Lung (tissue), 12 donors: ENCODE data around the gene PLEKHM1. TPM values are rescaled to one million over a fixed set of nuclear protein-coding genes. Genes with fewer than 3 reads are reported as not detected.

ENCODE experiments used
- ATAC-seq: fragments of 200-7000 bp; cut with Tn5 transposase; one replicate; pipeline ENCODE4 v1.9.1; 2020; ENCODE audit warnings: moderate number of reproducible peaks; ENCODE audit not compliant: insufficient read depth, low FRiP score
- DNase-seq, 3 donors: peaks; one replicate each; pipeline ENCODE4 v3.0.0-alpha.2; 2013 to 2017
- H3K27ac ChIP-seq, 2 donors: one replicate each; pipeline ENCODE4 v1.5.1; 2013; ENCODE audit warnings: mild to moderate bottlenecking in 2 of 2, moderate library complexity in 2 of 2, control low read depth in 1 of 2, inconsistent platforms in 1 of 2, low read depth in 1 of 2, low read length in 1 of 2
- H3K27me3 ChIP-seq, 3 donors: one replicate each; pipeline ENCODE4 v1.5.1; 2013; ENCODE audit warnings: low read length in 2 of 3; ENCODE audit not compliant: control insufficient read depth in 3 of 3, insufficient read depth in 3 of 3
- H3K36me3 ChIP-seq, 4 donors: one replicate each; pipeline ENCODE4 v1.5.1; 2013; ENCODE audit warnings: low read length in 4 of 4, mild to moderate bottlenecking in 1 of 4, moderate library complexity in 1 of 4; ENCODE audit not compliant: control insufficient read depth in 4 of 4, insufficient read depth in 4 of 4
- H3K4me1 ChIP-seq, 5 donors: one replicate each; pipeline ENCODE4 v1.5.1; 2013; ENCODE audit warnings: low read length in 5 of 5, mild to moderate bottlenecking in 2 of 5, moderate library complexity in 1 of 5; ENCODE audit not compliant: control insufficient read depth in 5 of 5, insufficient read depth in 5 of 5
- H3K4me3 ChIP-seq: one replicate; pipeline ENCODE4 v1.5.1; 2013; ENCODE audit warnings: mild to moderate bottlenecking, control low read depth, moderate library complexity
- H3K9ac ChIP-seq, 2 donors: one replicate each; pipeline ENCODE4 v1.5.1; 2013; ENCODE audit warnings: low read length in 2 of 2, control low read depth in 1 of 2; ENCODE audit not compliant: insufficient read depth in 1 of 2
- H3K9me3 ChIP-seq, 4 donors: one replicate each; pipeline ENCODE4 v1.5.1; 2013; ENCODE audit warnings: low read length in 3 of 4, mild to moderate bottlenecking in 1 of 4, moderate library complexity in 1 of 4; ENCODE audit not compliant: control insufficient read depth in 4 of 4, insufficient read depth in 3 of 4
- WGBS, 2 donors: extraction: QIAGEN DNeasy Blood & Tissue Kit; methylation state at CpG; one replicate each; pipeline ENCODE4 v1.1.7; 2013; 5-methylcytosine and 5-hydroxymethylcytosine counted together
- polyA plus RNA-seq, 2 donors: library from polyadenylated mRNA; stranded (reverse); fragments of 200-250 nt; gene quantifications; one replicate each; pipeline ENCODE4 v1.2.1, GENCODE V29; 2013
- total RNA-seq, 2 donors: library from RNA; depleted of rRNA in 1 of 2; stranded (reverse); fragments of >200 nt in 1 of 2; gene quantifications; one replicate each; pipeline ENCODE4 v1.2.1, GENCODE V29; 2014 to 2021
- TF ChIP-seq, protein P1 (sequence below): IDR thresholded peaks from 2 replicates; pipeline ENCODE4 v1.5.1; 2012; ENCODE audit warnings: mild to moderate bottlenecking; ENCODE audit errors: control extremely low read depth, extremely low read depth
- donor health status: control.
- donor health status: control.
- donor health status: Bipolar disorder and iron deficiency.
- donor health status: healthy.
- donor health status: DM: yes; HTN: yes; CAD: no.

PLEKHM1 gene
- total and polyA plus RNA-seq, 4 donors = 21.0 to 82.2 (median 24.4) TPM

DNA sequence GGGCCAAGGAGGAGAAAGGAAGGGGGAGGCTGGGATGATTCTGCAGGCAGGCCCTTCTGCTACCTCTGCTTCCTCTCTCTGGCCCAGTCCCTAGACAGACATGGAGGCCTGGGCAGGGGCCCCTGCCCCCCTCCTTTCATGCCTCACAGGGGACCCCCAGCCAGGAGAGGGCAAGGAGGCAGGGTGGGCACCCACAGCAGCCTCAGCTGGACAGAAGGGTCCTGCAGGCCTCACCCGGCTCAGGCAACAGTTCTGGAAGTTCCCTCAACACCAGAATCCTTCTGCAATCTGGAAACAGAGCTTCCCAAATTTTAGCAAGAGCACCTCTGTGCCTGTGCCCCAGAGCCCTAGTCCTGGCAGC lies 66.6 kb downstream of the PLEKHM1 start:
- TF ChIP-seq, protein P1, sequence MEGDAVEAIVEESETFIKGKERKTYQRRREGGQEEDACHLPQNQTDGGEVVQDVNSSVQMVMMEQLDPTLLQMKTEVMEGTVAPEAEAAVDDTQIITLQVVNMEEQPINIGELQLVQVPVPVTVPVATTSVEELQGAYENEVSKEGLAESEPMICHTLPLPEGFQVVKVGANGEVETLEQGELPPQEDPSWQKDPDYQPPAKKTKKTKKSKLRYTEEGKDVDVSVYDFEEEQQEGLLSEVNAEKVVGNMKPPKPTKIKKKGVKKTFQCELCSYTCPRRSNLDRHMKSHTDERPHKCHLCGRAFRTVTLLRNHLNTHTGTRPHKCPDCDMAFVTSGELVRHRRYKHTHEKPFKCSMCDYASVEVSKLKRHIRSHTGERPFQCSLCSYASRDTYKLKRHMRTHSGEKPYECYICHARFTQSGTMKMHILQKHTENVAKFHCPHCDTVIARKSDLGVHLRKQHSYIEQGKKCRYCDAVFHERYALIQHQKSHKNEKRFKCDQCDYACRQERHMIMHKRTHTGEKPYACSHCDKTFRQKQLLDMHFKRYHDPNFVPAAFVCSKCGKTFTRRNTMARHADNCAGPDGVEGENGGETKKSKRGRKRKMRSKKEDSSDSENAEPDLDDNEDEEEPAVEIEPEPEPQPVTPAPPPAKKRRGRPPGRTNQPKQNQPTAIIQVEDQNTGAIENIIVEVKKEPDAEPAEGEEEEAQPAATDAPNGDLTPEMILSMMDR = no peak
- H3K36me3 ChIP-seq = peaks cover 0 to 2% (median 0%) of the 10 kb centered on the region in 4 donors
- H3K9ac ChIP-seq = no peak overlapping the region
- peak overlapping the region in 1 of 2 donors; percentile 34 for H3K27ac ChIP-seq
- H3K4me3 ChIP-seq = no peak overlapping the region
- H3K27me3 ChIP-seq = peaks cover 0 to 13% (median 9%) of the 10 kb centered on the region in 3 donors
- no peaks in the 10 kb centered on the region for H3K9me3 ChIP-seq
- H3K4me1 ChIP-seq = peaks cover 0 to 11% (median 5%) of the 10 kb centered on the region in 5 donors
- DNase-seq (no peak), ATAC-seq (no peak)
- WGBS, 2 donors = 81% methylated on average over 1 of the region's 1 CpG; no CpG with 5 or more reads in 1 of the 2 donors

DNA sequence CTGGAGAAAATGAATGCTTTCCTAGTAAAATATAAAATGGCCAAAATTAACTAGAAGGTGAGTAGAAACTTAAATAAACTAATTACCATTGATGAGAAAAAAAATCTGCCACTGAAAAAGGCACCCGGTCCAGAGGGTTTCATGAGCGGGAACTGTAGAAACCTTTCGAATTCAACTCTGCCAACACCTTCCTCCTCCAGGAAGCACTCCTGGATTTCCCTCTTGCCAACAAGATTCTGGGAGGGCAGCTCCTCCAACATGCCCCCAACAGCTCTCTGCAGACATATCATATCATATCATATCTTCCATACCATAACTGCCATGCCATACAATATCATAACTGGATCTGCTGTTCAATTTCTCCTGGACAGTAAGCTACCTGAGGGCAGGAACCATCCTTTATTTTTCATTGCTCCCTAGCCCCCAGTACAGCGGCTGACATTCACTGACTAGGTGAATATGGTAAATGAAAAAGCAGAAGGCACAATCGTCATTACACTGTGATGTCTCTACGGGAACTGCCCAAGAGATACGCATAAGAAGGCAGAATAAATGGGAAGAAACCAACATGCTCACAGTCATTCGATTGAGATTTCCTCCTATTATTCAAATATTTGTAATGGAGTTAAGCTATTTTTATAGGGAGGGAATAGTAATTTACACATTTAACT lies 67.1 kb downstream of the PLEKHM1 start:
- H3K4me1 ChIP-seq = peaks cover 0 to 11% (median 5%) of the 10 kb centered on the region in 5 donors
- WGBS, 2 donors = 75% methylated on average over 8 of the region's 8 CpGs
- no peak for ATAC-seq
- H3K9ac ChIP-seq = no peak overlapping the region
- H3K4me3 ChIP-seq = no peak overlapping the region
- no peak for DNase-seq
- H3K27me3 ChIP-seq = peaks cover 0 to 8% (median 4%) of the 10 kb centered on the region in 3 donors
- TF ChIP-seq, protein P1 = no peak
- H3K27ac ChIP-seq = no peak overlapping the region
- no peaks in the 10 kb centered on the region for H3K9me3 ChIP-seq
- peaks cover 0 to 2% (median 0%) of the 10 kb centered on the region in 4 donors for H3K36me3 ChIP-seq

DNA sequence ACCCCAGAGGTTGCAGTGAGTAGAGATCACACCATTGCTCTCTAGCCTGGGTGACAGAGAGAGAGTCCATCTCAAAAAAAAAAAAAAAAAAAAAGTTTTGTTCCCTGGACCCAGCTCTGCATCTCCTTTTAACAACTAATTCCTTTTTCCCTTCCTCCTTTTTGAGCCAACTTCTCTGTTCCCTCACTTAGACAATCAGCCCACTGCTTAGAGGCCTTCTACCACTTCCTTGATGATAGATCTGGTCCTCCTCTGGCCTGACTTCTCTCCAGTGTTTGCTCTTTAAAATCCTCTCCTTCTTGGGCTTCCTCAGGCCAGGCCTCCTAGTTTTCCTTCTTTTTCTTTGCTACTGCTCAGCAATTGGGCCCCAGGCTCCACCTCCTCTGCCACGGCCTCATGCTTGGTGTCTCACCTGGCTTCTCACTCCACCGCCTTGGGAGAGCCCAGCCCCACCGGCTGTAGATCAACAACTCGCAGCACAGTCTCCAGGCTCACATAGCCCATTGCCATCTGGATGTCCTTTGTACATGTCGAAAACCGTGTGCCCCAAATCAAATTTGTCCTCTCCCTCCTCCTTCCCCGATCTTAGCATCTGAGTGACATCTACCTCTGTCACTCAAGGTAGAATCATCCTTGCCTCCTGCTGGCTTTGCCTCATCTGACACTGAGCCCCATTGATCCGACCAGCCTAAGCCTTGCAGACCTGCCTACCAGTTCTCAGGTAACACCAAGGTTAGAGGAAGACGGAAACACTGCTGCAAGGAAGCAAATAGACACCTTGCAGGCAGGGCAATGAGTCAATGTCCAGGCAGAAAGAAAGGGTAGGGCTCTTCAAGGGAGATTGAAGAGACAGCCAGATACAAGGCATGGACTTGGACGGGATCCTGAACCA lies 75.3 kb downstream of the PLEKHM1 start:
- Histone ChIP-seq H3K9me3 (no peaks in the 10 kb centered on the region), H3K9ac (no peak overlapping the region), H3K36me3 (no peaks in the 10 kb centered on the region), H3K4me3 (no peak overlapping the region), H3K27ac (no peak overlapping the region), H3K27me3 (no peaks in the 10 kb centered on the region), H3K4me1 (peaks cover 4 to 24% (median 11%) of the 10 kb centered on the region in 5 donors)
- TF ChIP-seq, protein P1 = no peak
- no peak for ATAC-seq
- DNase-seq = peak in 1 of 3 donors; percentile 1
- WGBS, 2 donors = 87% methylated on average over 10 of the region's 10 CpGs
